HCT116 (cell line): ENCODE data around the gene NCKAP5.
"Not testable (repeated sequence)": the region's sequence is repeated elsewhere in the genome, so short reads cannot be mapped to it uniquely, and the experiment has no call there.

Experiments
- CEBPB ChIP-seq: IDR thresholded peaks from 2 replicates; pipeline ENCODE4 v1.6.1; 2012; ENCODE audit warnings: low read depth
- CTCF ChIP-seq, 3 experiments: fragments of 200-600 bp in 1 of 3; sonication (generic) in 1 of 3; IDR thresholded peaks in 2 of 3; conservative IDR thresholded peaks in 1 of 3; 2 replicates each; pipeline ENCODE4 v1.5.1; 2012 to 2017; ENCODE audit warnings: low read depth in 2 of 3, low read length in 2 of 3, antibody characterized with exemption in 1 of 3, borderline replicate concordance in 1 of 3, control low read depth in 1 of 3, mild to moderate bottlenecking in 1 of 3, mixed read lengths in 1 of 3, mixed run types in 1 of 3, moderate library complexity in 1 of 3; ENCODE audit not compliant: insufficient read depth in 1 of 3
- EZH2 ChIP-seq: fragments of 200-600 bp; sonication (generic); IDR thresholded peaks from 2 replicates; pipeline ENCODE4 v1.6.1; 2017; ENCODE audit warnings: antibody characterized with exemption, mixed run types
- EZH2phosphoT487 ChIP-seq: fragments of 200-600 bp; IDR thresholded peaks from 2 replicates; pipeline ENCODE4 v1.6.1; 2018; ENCODE audit warnings: antibody characterized with exemption, borderline replicate concordance
- MAX ChIP-seq: IDR thresholded peaks from 2 replicates; pipeline ENCODE4 v1.6.1; 2012

- TF ChIP-seq EZH2phosphoT487; CEBPB; EZH2; MAX; CTCF (IDR thresholded peaks at IDR 0.05 in 2 of 3, conservative IDR thresholded peaks at IDR 0.05 in 1 of 3; ENCODE audit: borderline replicate concordance in 1 of 3, insufficient read depth in 1 of 3, low read depth in 2 of 3, low read length in 2 of 3): not testable (repeated sequence)
Measured at GRCh38 chr2:133470446-133470845, 97.8 kb downstream of the NCKAP5 start.
